WERI-Rb-1 (cell line): ENCODE results near the gene AJAP1.

Source experiments
- DNase-seq: peaks from one replicate; pipeline ENCODE4 v3.0.0-alpha.2; 2020
- H3K27ac ChIP-seq: fragments of 250-450 bp; sonication (Bioruptor Pico); 2 replicates; pipeline ENCODE4 v1.5.1; 2020; ENCODE audit warnings: mild to moderate bottlenecking, moderate library complexity
- H3K27me3 ChIP-seq: fragments of 250-450 bp; sonication (Bioruptor Pico); 2 replicates; pipeline ENCODE4 v1.5.1; 2021; ENCODE audit warnings: mild to moderate bottlenecking, low read depth, moderate library complexity; ENCODE audit not compliant: insufficient read depth, severe bottlenecking
- H3K36me3 ChIP-seq: fragments of 250-450 bp; sonication (Bioruptor Pico); 2 replicates; pipeline ENCODE4 v1.5.1; 2020; ENCODE audit warnings: mild to moderate bottlenecking, moderate library complexity
- H3K4me3 ChIP-seq: 2 replicates; pipeline ENCODE4 v1.5.1; 2011; ENCODE audit warnings: low read depth, mild to moderate bottlenecking, control low read depth, low read length
- H3K9me3 ChIP-seq: fragments of 250-450 bp; sonication (Bioruptor Pico); 2 replicates; pipeline ENCODE4 v1.5.1; 2021; ENCODE audit warnings: mild to moderate bottlenecking, moderate library complexity; ENCODE audit not compliant: severe bottlenecking
- TF ChIP-seq, protein P1 (sequence below): IDR thresholded peaks from 2 replicates; pipeline ENCODE4 v1.5.1; 2011; ENCODE audit warnings: low read depth, mild to moderate bottlenecking, control low read depth, inconsistent platforms, low read length

Gene AJAP1

DNA sequence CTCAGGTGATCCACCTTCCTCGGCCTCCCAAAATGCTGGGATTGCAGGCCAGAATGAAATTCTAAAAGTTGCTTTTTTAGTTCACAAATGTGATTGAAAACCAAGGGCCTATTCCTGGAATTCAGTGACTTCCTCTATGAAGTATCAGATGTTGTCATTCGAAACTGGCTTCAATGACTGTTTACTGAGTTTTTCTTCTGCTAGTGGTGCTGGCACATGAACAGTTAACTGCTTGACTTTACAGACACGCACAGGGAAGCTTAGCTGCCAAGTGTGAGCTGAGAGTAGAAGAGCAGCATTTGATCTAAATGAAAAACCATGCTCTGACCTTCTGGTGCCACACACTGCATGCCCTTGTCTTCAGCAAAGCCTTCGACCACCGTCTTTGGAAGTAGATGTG, 32.8 kb upstream of the AJAP1 start:
- TF ChIP-seq, protein P1, sequence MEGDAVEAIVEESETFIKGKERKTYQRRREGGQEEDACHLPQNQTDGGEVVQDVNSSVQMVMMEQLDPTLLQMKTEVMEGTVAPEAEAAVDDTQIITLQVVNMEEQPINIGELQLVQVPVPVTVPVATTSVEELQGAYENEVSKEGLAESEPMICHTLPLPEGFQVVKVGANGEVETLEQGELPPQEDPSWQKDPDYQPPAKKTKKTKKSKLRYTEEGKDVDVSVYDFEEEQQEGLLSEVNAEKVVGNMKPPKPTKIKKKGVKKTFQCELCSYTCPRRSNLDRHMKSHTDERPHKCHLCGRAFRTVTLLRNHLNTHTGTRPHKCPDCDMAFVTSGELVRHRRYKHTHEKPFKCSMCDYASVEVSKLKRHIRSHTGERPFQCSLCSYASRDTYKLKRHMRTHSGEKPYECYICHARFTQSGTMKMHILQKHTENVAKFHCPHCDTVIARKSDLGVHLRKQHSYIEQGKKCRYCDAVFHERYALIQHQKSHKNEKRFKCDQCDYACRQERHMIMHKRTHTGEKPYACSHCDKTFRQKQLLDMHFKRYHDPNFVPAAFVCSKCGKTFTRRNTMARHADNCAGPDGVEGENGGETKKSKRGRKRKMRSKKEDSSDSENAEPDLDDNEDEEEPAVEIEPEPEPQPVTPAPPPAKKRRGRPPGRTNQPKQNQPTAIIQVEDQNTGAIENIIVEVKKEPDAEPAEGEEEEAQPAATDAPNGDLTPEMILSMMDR = no peak
- no peaks in the 10 kb centered on the region for H3K27me3 ChIP-seq
- DNase-seq = no peak
- H3K36me3 ChIP-seq = no peaks in the 10 kb centered on the region
- H3K9me3 ChIP-seq = no peaks in the 10 kb centered on the region
- no peak overlapping the region for H3K27ac ChIP-seq
- H3K4me3 ChIP-seq = no peak overlapping the region

DNA sequence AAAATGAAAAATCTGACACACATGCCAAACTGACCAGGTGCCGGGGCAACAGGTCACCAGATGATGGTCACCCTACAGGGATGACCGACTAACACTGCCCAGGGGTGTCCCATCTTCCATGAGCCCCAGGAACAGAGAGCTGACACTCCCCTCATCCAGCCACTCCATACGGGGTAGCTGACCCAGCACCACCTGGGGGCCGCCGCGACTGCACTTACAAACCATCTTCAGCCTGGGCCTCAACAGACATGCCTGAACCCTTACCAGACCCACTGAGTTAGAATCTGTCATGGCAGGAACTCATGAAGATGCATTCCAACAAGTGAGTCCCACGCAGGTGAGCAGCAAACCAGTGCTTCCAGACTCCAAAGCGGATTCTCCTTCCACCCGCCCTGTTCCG, 31.6 kb upstream of the AJAP1 start:
- H3K27ac ChIP-seq = no peak overlapping the region
- no peak overlapping the region for H3K4me3 ChIP-seq
- DNase-seq = no peak
- no peaks in the 10 kb centered on the region for H3K9me3 ChIP-seq
- TF ChIP-seq, protein P1 = no peak
- no peaks in the 10 kb centered on the region for H3K27me3 ChIP-seq
- no peaks in the 10 kb centered on the region for H3K36me3 ChIP-seq

GRCh38 chr1:4624141-4624715, 30.2 kb upstream of the AJAP1 start:
- Histone ChIP-seq H3K9me3 (no peaks in the 10 kb centered on the region), H3K4me3 (no peak overlapping the region), H3K27me3 (no peaks in the 10 kb centered on the region), H3K36me3 (no peaks in the 10 kb centered on the region), H3K27ac (no peak overlapping the region)
- TF ChIP-seq, protein P1 = no peak
- DNase-seq = no peak

- H3K9me3 ChIP-seq = no peaks in the 10 kb centered on the region
- DNase-seq = no peak
- TF ChIP-seq, protein P1 = no peak
- H3K27ac ChIP-seq = no peak overlapping the region
- H3K4me3 ChIP-seq = no peak overlapping the region
- no peaks in the 10 kb centered on the region for H3K36me3 ChIP-seq
- no peaks in the 10 kb centered on the region for H3K27me3 ChIP-seq
Measured at GRCh38 chr1:4624801-4625200, 29.6 kb upstream of the AJAP1 start.

GRCh38 chr1:4626061-4626460, 28.3 kb upstream of the AJAP1 start:
- Histone ChIP-seq H3K27me3 (no peaks in the 10 kb centered on the region), H3K27ac (no peak overlapping the region), H3K4me3 (no peak overlapping the region), H3K36me3 (no peaks in the 10 kb centered on the region), H3K9me3 (no peaks in the 10 kb centered on the region)
- no peak for DNase-seq
- TF ChIP-seq, protein P1 = no peak

DNA sequence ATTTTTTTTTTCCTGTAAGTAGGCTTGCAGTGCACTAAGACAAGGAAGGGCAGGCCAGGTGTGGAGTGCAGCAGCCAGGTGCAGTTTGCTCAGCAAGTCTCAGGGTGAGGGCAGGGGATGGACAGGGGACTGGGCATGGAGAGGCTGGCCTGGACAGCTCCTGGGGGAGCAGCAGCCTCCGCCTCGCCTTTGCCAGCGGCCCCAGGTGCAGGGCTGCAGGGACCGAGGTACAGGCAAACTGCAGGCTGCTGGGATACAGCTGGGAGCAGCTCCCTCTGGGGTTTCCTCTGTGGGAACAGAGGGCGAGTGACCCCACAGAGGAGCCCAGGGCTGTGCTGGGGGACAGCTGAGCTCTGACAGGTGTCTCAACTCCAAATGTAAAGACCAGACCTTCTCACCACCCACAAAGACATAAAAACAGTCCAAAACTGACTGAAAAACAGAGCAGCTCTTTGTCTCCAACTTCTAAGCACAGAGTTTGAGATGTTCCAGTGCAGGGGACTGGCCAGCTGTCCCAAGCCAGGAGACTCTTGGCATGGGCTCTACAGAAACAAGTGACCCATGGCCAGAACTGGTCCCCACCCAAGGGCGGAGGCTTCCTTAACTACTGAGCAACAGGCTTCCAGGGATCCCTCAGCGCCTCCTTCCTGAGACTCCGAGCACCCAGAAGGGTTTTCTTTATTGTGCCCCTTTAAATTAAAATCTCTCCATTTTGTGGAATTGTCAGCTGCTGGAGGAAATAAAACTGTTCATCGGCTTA, 27.7 kb upstream of the AJAP1 start:
- H3K4me3 ChIP-seq = no peak overlapping the region
- no peaks in the 10 kb centered on the region for H3K9me3 ChIP-seq
- DNase-seq = no peak
- TF ChIP-seq, protein P1 = no peak
- H3K27ac ChIP-seq = no peak overlapping the region
- no peaks in the 10 kb centered on the region for H3K36me3 ChIP-seq
- H3K27me3 ChIP-seq = no peaks in the 10 kb centered on the region
